DND-41 (cell line): ENCODE measurements around the gene PAPSS2.

Source experiments
- EZH2 ChIP-seq: IDR thresholded peaks from 3 replicates; pipeline ENCODE4 v1.6.1; 2012; ENCODE audit warnings: borderline replicate concordance, low read depth, mild to moderate bottlenecking, moderate library complexity, low read length, inconsistent platforms; ENCODE audit not compliant: severe bottlenecking
- TF ChIP-seq, protein P1 (sequence below): IDR thresholded peaks from 2 replicates; pipeline ENCODE4 v1.5.1; 2012; ENCODE audit warnings: borderline replicate concordance, low read length, moderate library complexity, mild to moderate bottlenecking; ENCODE audit not compliant: poor library complexity, severe bottlenecking; ENCODE audit errors: extremely low read depth

DNA sequence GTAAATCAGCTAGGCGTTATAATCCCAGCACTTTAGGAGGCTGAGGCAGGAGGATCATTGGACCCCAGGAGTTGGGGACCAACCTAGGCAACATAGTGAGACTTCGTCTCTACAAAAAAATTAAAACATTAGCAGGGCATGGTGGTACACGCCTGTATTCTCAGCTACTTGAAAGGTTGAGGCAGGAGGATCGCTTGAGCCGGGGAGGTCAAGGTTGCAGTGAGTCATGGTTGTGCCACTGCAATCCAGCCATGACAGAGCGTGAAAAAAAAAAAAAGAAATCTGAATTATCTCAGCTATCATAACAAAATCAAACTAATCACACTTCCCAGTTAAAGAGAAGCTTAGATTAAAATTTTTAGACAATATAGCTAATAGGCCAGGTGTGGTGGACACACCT, 123.0 kb downstream of the PAPSS2 start:
- TF ChIP-seq, protein P1, sequence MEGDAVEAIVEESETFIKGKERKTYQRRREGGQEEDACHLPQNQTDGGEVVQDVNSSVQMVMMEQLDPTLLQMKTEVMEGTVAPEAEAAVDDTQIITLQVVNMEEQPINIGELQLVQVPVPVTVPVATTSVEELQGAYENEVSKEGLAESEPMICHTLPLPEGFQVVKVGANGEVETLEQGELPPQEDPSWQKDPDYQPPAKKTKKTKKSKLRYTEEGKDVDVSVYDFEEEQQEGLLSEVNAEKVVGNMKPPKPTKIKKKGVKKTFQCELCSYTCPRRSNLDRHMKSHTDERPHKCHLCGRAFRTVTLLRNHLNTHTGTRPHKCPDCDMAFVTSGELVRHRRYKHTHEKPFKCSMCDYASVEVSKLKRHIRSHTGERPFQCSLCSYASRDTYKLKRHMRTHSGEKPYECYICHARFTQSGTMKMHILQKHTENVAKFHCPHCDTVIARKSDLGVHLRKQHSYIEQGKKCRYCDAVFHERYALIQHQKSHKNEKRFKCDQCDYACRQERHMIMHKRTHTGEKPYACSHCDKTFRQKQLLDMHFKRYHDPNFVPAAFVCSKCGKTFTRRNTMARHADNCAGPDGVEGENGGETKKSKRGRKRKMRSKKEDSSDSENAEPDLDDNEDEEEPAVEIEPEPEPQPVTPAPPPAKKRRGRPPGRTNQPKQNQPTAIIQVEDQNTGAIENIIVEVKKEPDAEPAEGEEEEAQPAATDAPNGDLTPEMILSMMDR: no peak
- no peak for TF ChIP-seq EZH2
